Panc1 (cell line): Measurements from ENCODE around the gene KPNA4. TPM values are rescaled to one million over a fixed set of nuclear protein-coding genes. Genes with fewer than 3 reads are reported as not detected.

Experiments
- ATAC-seq: fragments of 200-7000 bp; cut with Tn5 transposase; 2 replicates; pipeline ENCODE4 v1.9.1; 2020; ENCODE audit warnings: mild to moderate bottlenecking, moderate library complexity
- BruUV-seq: library from RNA; stranded (reverse); fragments of 400-500 nt; replicated peaks from 2 replicates; lab custom pipeline; 2021; lab: Mats Ljungman, UMichigan
- CTCF ChIA-PET: fragments of 300-600 bp; sonication (Branson Sonifier 250); formaldehyde crosslinking; loops from one replicate; lab custom pipeline; 2022; ENCODE audit warnings: antibody characterized with exemption; lab: Charles Lee
- POLR2A ChIA-PET: fragments of 300-600 bp; sonication (Branson Sonifier 250); formaldehyde crosslinking; loops from one replicate; lab custom pipeline; 2022; ENCODE audit warnings: antibody characterized with exemption; lab: Charles Lee
- DNase-seq: peaks from one replicate; pipeline ENCODE4 v3.0.0-alpha.2; 2010; ENCODE audit warnings: low read depth, low spot score
- H3K27ac ChIP-seq: 2 replicates; pipeline ENCODE4 v1.5.1; 2011; ENCODE audit warnings: mild to moderate bottlenecking, low read length, inconsistent platforms
- H3K27me3 ChIP-seq: fragments of 200-500 bp; sonication (Bioruptor generic); 2 replicates; pipeline ENCODE4 v1.6.0; 2014; ENCODE audit warnings: low read length, inconsistent platforms; ENCODE audit not compliant: control insufficient read depth, insufficient read depth
- H3K36me3 ChIP-seq: fragments of 200-500 bp; sonication (Bioruptor generic); 2 replicates; pipeline ENCODE4 v1.5.1; 2014; ENCODE audit warnings: inconsistent platforms, mild to moderate bottlenecking, low read length, moderate library complexity; ENCODE audit not compliant: control insufficient read depth, insufficient read depth
- H3K4me1 ChIP-seq: 2 replicates; pipeline ENCODE4 v1.5.1; 2011; ENCODE audit warnings: inconsistent platforms, mild to moderate bottlenecking, low read length, moderate library complexity; ENCODE audit not compliant: control insufficient read depth, insufficient read depth
- H3K4me3 ChIP-seq, 2 experiments: 2 replicates each; pipeline ENCODE4 v1.5.1; 2011 to 2012; ENCODE audit warnings: low read depth in 2 of 2, low read length in 2 of 2, mild to moderate bottlenecking in 2 of 2, inconsistent platforms in 1 of 2, moderate library complexity in 1 of 2
- H3K9me3 ChIP-seq: fragments of 200-500 bp; sonication (Bioruptor generic); 2 replicates; pipeline ENCODE4 v1.5.1; 2014; ENCODE audit warnings: low read depth, mild to moderate bottlenecking, inconsistent platforms, low read length, moderate library complexity; ENCODE audit not compliant: control insufficient read depth, insufficient read depth
- CTCF ChIP-seq: fragments of 450-650 bp; IDR thresholded peaks from 2 replicates; pipeline ENCODE4 v1.5.1; 2017; ENCODE audit warnings: mild to moderate bottlenecking
- POLR2AphosphoS5 ChIP-seq: IDR thresholded peaks from 2 replicates; pipeline ENCODE4 v1.6.1; 2012; ENCODE audit warnings: mild to moderate bottlenecking, low read depth, low read length, moderate library complexity
- REST ChIP-seq, 2 experiments: IDR thresholded peaks; 2 replicates each; pipeline ENCODE4 v1.6.1; 2011 to 2012; ENCODE audit warnings: low read depth in 2 of 2, control low read depth in 1 of 2, low read length in 1 of 2, mild to moderate bottlenecking in 1 of 2, moderate library complexity in 1 of 2; ENCODE audit not compliant: insufficient read depth in 1 of 2
- SIN3A ChIP-seq: IDR thresholded peaks from 2 replicates; pipeline ENCODE4 v1.6.1; 2012; ENCODE audit warnings: low read depth, mild to moderate bottlenecking, low read length, moderate library complexity, borderline replicate concordance; ENCODE audit not compliant: insufficient read depth
- TCF7L2 ChIP-seq: IDR thresholded peaks from 2 replicates; pipeline ENCODE4 v1.6.1; 2011; ENCODE audit warnings: mild to moderate bottlenecking, low read depth, low read length, inconsistent platforms
- in situ Hi-C: cut with HindIII; loops from 2 replicates; pipeline ENCODE4 v1.10.0; 2016; ENCODE audit warnings: low sequenced_read_pairs, low pct_unique_long_range_greater_than_20kb
- intact Hi-C: fragments of 100-400 bp; cut with micrococcal nuclease; formaldehyde crosslinking; loops from one replicate; pipeline ENCODE4 v1.10.0; 2022; ENCODE audit not compliant: unreplicated experiment
- total RNA-seq: library from RNA; stranded (reverse); gene quantifications from one replicate; pipeline ENCODE4 v1.2.1, GENCODE V29; 2021; ENCODE audit not compliant: unreplicated experiment

The KPNA4 gene
- total RNA-seq, 1 experiment from 2014 or later, result 84.4 TPM

GRCh38 chr3:160580938-160581337 lies 15.6 kb upstream of the KPNA4 start:
- in situ Hi-C loops (no loop called here), intact Hi-C loops (loop anchor here (5.0 kb wide), 1 partner anchor 361 kb away; no protein-coding TSS in a partner anchor)
- DNase-seq, result no peak
- no TSS peak for BruUV-seq
- no peaks in the 10 kb centered on the region for H3K27me3 ChIP-seq
- peaks cover 4% of the 10 kb centered on the region; the same call in 1 of the 2 replicates for H3K9me3 ChIP-seq
- ChIA-PET CTCF (no interaction called here), POLR2A (no interaction called here)
- H3K36me3 ChIP-seq, result no peaks in the 10 kb centered on the region
- H3K27ac ChIP-seq, result no peak overlapping the region
- TF ChIP-seq POLR2AphosphoS5 (no peak), SIN3A (no peak), REST (IDR thresholded peaks at IDR 0.05; ENCODE audit: insufficient read depth in 1 of 2, low read depth in 2 of 2, low read length in 1 of 2) (no peak), CTCF (no peak), TCF7L2 (no peak)
- ATAC-seq, result no peak
- H3K4me1 ChIP-seq, result no peaks in the 10 kb centered on the region; the same call in 1 of the 2 replicates
- H3K4me3 ChIP-seq, result no peak overlapping the region

GRCh38 chr3:160577556-160578195 lies 12.3 kb upstream of the KPNA4 start:
- ChIA-PET CTCF (interaction anchor here (0.6 kb wide), 1 partner anchor 845 kb away, joined by 3 read pairs; no protein-coding TSS in a partner anchor), POLR2A (no interaction called here)
- DNase-seq, result no peak
- in situ Hi-C loops, result no loop called here
- no peaks in the 10 kb centered on the region; the same call in 1 of the 2 replicates for H3K9me3 ChIP-seq
- H3K36me3 ChIP-seq, result no peaks in the 10 kb centered on the region
- TF ChIP-seq CTCF, result peak; percentile 75
- no peak for TF ChIP-seq TCF7L2
- peak; percentile 94 for ATAC-seq
- no peaks in the 10 kb centered on the region; the same call in 1 of the 2 replicates for H3K4me1 ChIP-seq
- H3K27ac ChIP-seq, result peak overlapping the region; percentile 54; the same call in 1 of the 2 replicates
- H3K27me3 ChIP-seq, result no peaks in the 10 kb centered on the region
- H3K4me3 ChIP-seq, result no peak overlapping the region
- intact Hi-C loops, result no loop called here
- BruUV-seq, result no TSS peak
